Peyer's patch (tissue), 4 donors: ENCODE data around the gene ZNF827.

Source experiments
- POLR2A ChIP-seq, 2 donors: fragments of 450-650 bp; IDR thresholded peaks; one replicate each; pipeline ENCODE4 v1.5.1; 2017; ENCODE audit warnings: antibody characterized with exemption in 2 of 2, mild to moderate bottlenecking in 2 of 2, moderate library complexity in 2 of 2
- TF ChIP-seq, protein P1 (sequence below), 6 experiments: fragments of 450-650 bp in 4 of 6; fragments of 200-600 bp in 2 of 6; sonication (generic) in 1 of 6; IDR thresholded peaks; one replicate each; pipeline ENCODE4 v1.5.1; 2017 to 2019; ENCODE audit warnings: antibody characterized with exemption in 6 of 6, mild to moderate bottlenecking in 3 of 6, moderate library complexity in 1 of 6

DNA sequence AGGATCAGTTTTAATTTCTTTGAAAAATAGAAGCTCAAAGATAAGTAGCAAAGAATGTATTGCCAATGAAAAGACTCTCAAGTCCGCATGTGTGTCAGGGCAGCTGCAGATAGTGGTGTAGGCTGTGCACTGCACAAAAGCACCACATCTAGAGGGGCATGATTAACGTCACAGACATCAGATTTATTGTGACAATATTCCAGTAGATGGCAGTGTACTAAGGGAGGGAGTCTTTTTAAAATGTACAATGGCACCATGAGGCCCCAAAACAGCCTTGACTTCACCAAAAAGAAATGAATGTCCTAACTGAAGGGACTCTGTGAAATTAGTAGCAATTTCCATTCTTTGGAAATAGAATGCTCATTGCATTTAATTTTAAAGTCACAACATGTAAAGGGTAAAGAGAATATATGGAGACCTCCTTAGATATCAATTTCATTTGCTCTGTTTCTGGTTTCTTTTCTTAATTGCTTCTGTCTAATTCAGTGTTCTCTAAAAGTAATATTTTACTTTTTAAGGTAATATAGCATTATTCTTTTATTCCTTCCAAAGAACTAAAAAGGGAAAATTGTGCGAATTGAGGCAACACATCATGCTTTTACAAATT lies 98.4 kb downstream of the ZNF827 start:
- TF ChIP-seq, protein P1, sequence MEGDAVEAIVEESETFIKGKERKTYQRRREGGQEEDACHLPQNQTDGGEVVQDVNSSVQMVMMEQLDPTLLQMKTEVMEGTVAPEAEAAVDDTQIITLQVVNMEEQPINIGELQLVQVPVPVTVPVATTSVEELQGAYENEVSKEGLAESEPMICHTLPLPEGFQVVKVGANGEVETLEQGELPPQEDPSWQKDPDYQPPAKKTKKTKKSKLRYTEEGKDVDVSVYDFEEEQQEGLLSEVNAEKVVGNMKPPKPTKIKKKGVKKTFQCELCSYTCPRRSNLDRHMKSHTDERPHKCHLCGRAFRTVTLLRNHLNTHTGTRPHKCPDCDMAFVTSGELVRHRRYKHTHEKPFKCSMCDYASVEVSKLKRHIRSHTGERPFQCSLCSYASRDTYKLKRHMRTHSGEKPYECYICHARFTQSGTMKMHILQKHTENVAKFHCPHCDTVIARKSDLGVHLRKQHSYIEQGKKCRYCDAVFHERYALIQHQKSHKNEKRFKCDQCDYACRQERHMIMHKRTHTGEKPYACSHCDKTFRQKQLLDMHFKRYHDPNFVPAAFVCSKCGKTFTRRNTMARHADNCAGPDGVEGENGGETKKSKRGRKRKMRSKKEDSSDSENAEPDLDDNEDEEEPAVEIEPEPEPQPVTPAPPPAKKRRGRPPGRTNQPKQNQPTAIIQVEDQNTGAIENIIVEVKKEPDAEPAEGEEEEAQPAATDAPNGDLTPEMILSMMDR (IDR thresholded peaks at IDR 0.05), result peak; percentile 12 to 61 (median 53)
- no peak for TF ChIP-seq POLR2A (IDR thresholded peaks at IDR 0.05)
